IMR-90 (cell line): Measurements from ENCODE around the gene TRMT13. TPM values are rescaled to one million over a fixed set of nuclear protein-coding genes. Genes with fewer than 3 reads are reported as not detected.

Source experiments
- ATAC-seq: fragments of 200-7000 bp; cut with Tn5 transposase; 2 replicates; pipeline ENCODE4 v1.9.1; 2020; ENCODE audit warnings: low read depth, mild to moderate bottlenecking, moderate library complexity
- BruUV-seq: library from RNA; stranded (reverse); fragments of 400-500 nt; replicated peaks from 2 replicates; lab custom pipeline; 2021; lab: Mats Ljungman, UMichigan
- CTCF ChIA-PET: fragments of 300-600 bp; formaldehyde crosslinking; extraction: SDS; loops from one replicate; lab custom pipeline; 2021; ENCODE audit warnings: antibody characterized with exemption; lab: Yijun Ruan, JAX
- POLR2A ChIA-PET: fragments of 300-600 bp; sonication (Branson Sonifier 250); formaldehyde crosslinking; loops from one replicate; lab custom pipeline; 2022; ENCODE audit warnings: antibody characterized with exemption; ENCODE audit not compliant: unreplicated experiment; lab: Charles Lee
- DNase-seq: peaks from one replicate; pipeline ENCODE4 v3.0.0; 2013
- H2AFZ ChIP-seq: replicated peaks from 2 replicates; pipeline ENCODE3; 2013; ENCODE audit warnings: low read length, mild to moderate bottlenecking; ENCODE audit not compliant: poor library complexity
- H2AK5ac ChIP-seq: 2 replicates; pipeline ENCODE4 v1.6.1; 2013; ENCODE audit warnings: low read depth, low read length, inconsistent platforms
- H2AK9ac ChIP-seq: replicated peaks from 2 replicates; pipeline ENCODE3; 2013; ENCODE audit warnings: mild to moderate bottlenecking, low read depth, low read length, moderate library complexity; ENCODE audit not compliant: poor library complexity
- H2BK120ac ChIP-seq: 2 replicates; pipeline ENCODE4 v1.6.1; 2013; ENCODE audit warnings: low read depth, low read length, inconsistent platforms
- H2BK15ac ChIP-seq: 3 replicates; pipeline ENCODE4 v1.6.1; 2013; ENCODE audit warnings: low read depth, low read length, inconsistent platforms
- H2BK20ac ChIP-seq: 2 replicates; pipeline ENCODE4 v1.6.1; 2013; ENCODE audit warnings: low read depth, mild to moderate bottlenecking, inconsistent platforms, low read length, moderate library complexity
- H2BK5ac ChIP-seq: 2 replicates; pipeline ENCODE4 v1.6.1; 2013; ENCODE audit warnings: mild to moderate bottlenecking, low read depth, low read length, inconsistent platforms; ENCODE audit not compliant: poor library complexity, severe bottlenecking
- H3K14ac ChIP-seq: replicated peaks from 2 replicates; pipeline ENCODE4 v1.6.1; 2013; ENCODE audit warnings: low read depth, low read length, inconsistent platforms
- H3K18ac ChIP-seq: 2 replicates; pipeline ENCODE4 v1.6.1; 2013; ENCODE audit warnings: low read depth, low read length, control low read depth
- H3K23ac ChIP-seq: 2 replicates; pipeline ENCODE4 v1.6.1; 2013; ENCODE audit warnings: low read depth, low read length, inconsistent platforms
- H3K27ac ChIP-seq: 2 replicates; pipeline ENCODE4 v1.5.1; 2013; ENCODE audit warnings: mild to moderate bottlenecking, control low read depth, low read length; ENCODE audit not compliant: insufficient read depth
- H3K27me3 ChIP-seq: 2 replicates; pipeline ENCODE4 v1.6.1; 2013; ENCODE audit warnings: low read length; ENCODE audit not compliant: control insufficient read depth, insufficient read depth
- H3K36me3 ChIP-seq: 2 replicates; pipeline ENCODE4 v1.6.1; 2013; ENCODE audit warnings: low read length, mixed read lengths; ENCODE audit not compliant: control insufficient read depth, insufficient read depth
- H3K4ac ChIP-seq: 2 replicates; pipeline ENCODE4 v1.6.1; 2013; ENCODE audit warnings: low read depth, low read length, inconsistent platforms
- H3K4me1 ChIP-seq: 2 replicates; pipeline ENCODE4 v1.6.1; 2013; ENCODE audit warnings: low read length, mixed read lengths; ENCODE audit not compliant: control insufficient read depth, insufficient read depth
- H3K4me2 ChIP-seq: 2 replicates; pipeline ENCODE4 v1.6.1; 2013; ENCODE audit warnings: low read depth, mild to moderate bottlenecking, control low read depth, low read length, moderate library complexity
- H3K4me3 ChIP-seq: 2 replicates; pipeline ENCODE4 v1.5.1; 2013; ENCODE audit warnings: low read depth, mild to moderate bottlenecking, control low read depth, low read length, moderate library complexity; ENCODE audit not compliant: insufficient read depth
- H3K56ac ChIP-seq: 2 replicates; pipeline ENCODE4 v1.6.1; 2013; ENCODE audit warnings: low read length, inconsistent platforms; ENCODE audit not compliant: insufficient read depth; ENCODE audit errors: extremely low read depth
- H3K79me1 ChIP-seq, 2 experiments: 2 replicates each; pipeline ENCODE4 v1.6.1; 2013; ENCODE audit warnings: low read length in 2 of 2, inconsistent platforms in 1 of 2, low read depth in 1 of 2
- H3K9ac ChIP-seq: 2 replicates; pipeline ENCODE4 v1.6.1; 2013; ENCODE audit warnings: low read depth, low read length, control low read depth
- H3K9me1 ChIP-seq: 2 replicates; pipeline ENCODE4 v1.6.1; 2013; ENCODE audit warnings: low read length, inconsistent platforms; ENCODE audit not compliant: insufficient read depth
- H3K9me3 ChIP-seq: 2 replicates; pipeline ENCODE4 v1.6.1; 2013; ENCODE audit warnings: low read length; ENCODE audit not compliant: control insufficient read depth, insufficient read depth
- H4K20me1 ChIP-seq: 2 replicates; pipeline ENCODE4 v1.6.1; 2013; ENCODE audit warnings: low read length, inconsistent platforms; ENCODE audit not compliant: insufficient read depth
- H4K5ac ChIP-seq: 2 replicates; pipeline ENCODE4 v1.6.1; 2013; ENCODE audit warnings: mild to moderate bottlenecking, low read depth, low read length, control low read depth
- H4K8ac ChIP-seq, 2 experiments: 2 replicates each; pipeline ENCODE4 v1.6.1; 2013; ENCODE audit warnings: low read depth in 2 of 2, low read length in 2 of 2, control low read depth in 1 of 2, inconsistent platforms in 1 of 2
- H4K91ac ChIP-seq: 2 replicates; pipeline ENCODE4 v1.6.1; 2013; ENCODE audit warnings: low read depth, low read length, inconsistent platforms; ENCODE audit not compliant: insufficient read depth
- BHLHE40 ChIP-seq: fragments of 150-350 bp; IDR thresholded peaks from 2 replicates; pipeline ENCODE4 v1.6.1; 2016; ENCODE audit warnings: mild to moderate bottlenecking, low read depth, low read length
- CEBPB ChIP-seq: IDR thresholded peaks from 2 replicates; pipeline ENCODE4 v1.6.1; 2012; ENCODE audit warnings: low read depth, low read length, improper control_type of control experiment
- CHD1 ChIP-seq: IDR thresholded peaks from 2 replicates; pipeline ENCODE4 v1.6.1; 2012; ENCODE audit warnings: low read depth, low read length, improper control_type of control experiment
- FOS ChIP-seq: fragments of 150-350 bp; IDR thresholded peaks from 2 replicates; pipeline ENCODE4 v1.6.1; 2016; ENCODE audit warnings: low read depth, low read length
- MAFK ChIP-seq: IDR thresholded peaks from 2 replicates; pipeline ENCODE4 v1.6.1; 2012; ENCODE audit warnings: low read depth, low read length, improper control_type of control experiment
- MAZ ChIP-seq: IDR thresholded peaks from 2 replicates; pipeline ENCODE4 v1.6.1; 2012; ENCODE audit warnings: low read depth, mild to moderate bottlenecking, low read length, improper control_type of control experiment, moderate library complexity, borderline replicate concordance
- MXI1 ChIP-seq: IDR thresholded peaks from 2 replicates; pipeline ENCODE4 v1.6.1; 2012; ENCODE audit warnings: low read depth, mild to moderate bottlenecking, low read length, moderate library complexity, borderline replicate concordance
- NFE2L2 ChIP-seq: fragments of 150-350 bp; IDR thresholded peaks from 2 replicates; pipeline ENCODE4 v1.6.1; 2016; ENCODE audit warnings: low read depth, mild to moderate bottlenecking, low read length
- POLR2A ChIP-seq: IDR thresholded peaks from 2 replicates; pipeline ENCODE4 v1.6.1; 2012; ENCODE audit warnings: mild to moderate bottlenecking, low read depth, low read length
- RAD21 ChIP-seq: IDR thresholded peaks from 2 replicates; pipeline ENCODE4 v1.6.1; 2012; ENCODE audit warnings: low read length, improper control_type of control experiment
- RCOR1 ChIP-seq: IDR thresholded peaks from 2 replicates; pipeline ENCODE4 v1.6.1; 2012; ENCODE audit warnings: mild to moderate bottlenecking, low read length, improper control_type of control experiment; ENCODE audit not compliant: insufficient replicate concordance
- RFX5 ChIP-seq: IDR thresholded peaks from 2 replicates; pipeline ENCODE4 v1.8.0; 2012; ENCODE audit warnings: low read depth, mild to moderate bottlenecking, low read length, moderate library complexity
- SMC3 ChIP-seq: fragments of 150-350 bp; IDR thresholded peaks from 2 replicates; pipeline ENCODE4 v1.6.1; 2016; ENCODE audit warnings: low read depth, mild to moderate bottlenecking, antibody characterized with exemption, low read length, moderate library complexity
- WGBS, 2 experiments: methylation state at CpG; one replicate each; pipeline versions ENCODE4 v1.1.5 to v1.1.7; 2013; ENCODE audit warnings: missing lambda C conversion rate in 2 of 2; ENCODE audit not compliant: insufficient read length in 1 of 2; ENCODE audit errors: extremely low coverage in 2 of 2; 5-methylcytosine and 5-hydroxymethylcytosine counted together
- dilution Hi-C: fragments of 300-500 bp; cut with HindIII; formaldehyde crosslinking; loops from one replicate; pipeline ENCODE4 v1.14.3; 2018; ENCODE audit warnings: low sequenced_read_pairs; ENCODE audit not compliant: unreplicated experiment
- in situ Hi-C: fragments of 300-500 bp; cut with MboI; formaldehyde crosslinking; loops from 3 replicates; pipeline ENCODE4 v1.14.3; 2019; ENCODE audit warnings: low sequenced_read_pairs, inconsistent platforms, mixed read lengths
- intact Hi-C: fragments of 100-400 bp; cut with micrococcal nuclease; formaldehyde crosslinking; loops from 2 replicates; pipeline ENCODE4 v1.10.0; 2022
- polyA plus RNA-seq, 3 experiments: library from polyadenylated mRNA; depleted of rRNA; stranded (reverse); fragments of >200 nt; gene quantifications; 2 replicates each; pipeline ENCODE4 v1.2.3, GENCODE V29; 2012; ENCODE audit warnings: low replicate concordance in 1 of 3
- total RNA-seq: library from RNA; depleted of rRNA; stranded (reverse); fragments of >200 nt; gene quantifications from 2 replicates; pipeline ENCODE4 v1.2.3, GENCODE V29; 2012
- TF ChIP-seq, protein P1 (sequence below): fragments of 150-350 bp; IDR thresholded peaks from 2 replicates; pipeline ENCODE4 v1.6.1; 2016; ENCODE audit warnings: low read depth, mild to moderate bottlenecking, low read length, moderate library complexity, borderline replicate concordance
- TF ChIP-seq, protein P2 (sequence below): fragments of 150-350 bp; IDR thresholded peaks from 2 replicates; pipeline ENCODE4 v1.6.1; 2017; ENCODE audit warnings: mild to moderate bottlenecking, antibody characterized with exemption, low read length, low read depth
- TF ChIP-seq, protein P3 (sequence below): conservative IDR thresholded peaks from 2 replicates; pipeline ENCODE4 v1.5.1; 2012; ENCODE audit warnings: mild to moderate bottlenecking, low read depth, low read length, improper control_type of control experiment

Gene TRMT13
- total and polyA plus RNA-seq, 2 of the 4 experiments (the other 2 are of a cell fraction), result 5.2 to 7.7 TPM

DNA sequence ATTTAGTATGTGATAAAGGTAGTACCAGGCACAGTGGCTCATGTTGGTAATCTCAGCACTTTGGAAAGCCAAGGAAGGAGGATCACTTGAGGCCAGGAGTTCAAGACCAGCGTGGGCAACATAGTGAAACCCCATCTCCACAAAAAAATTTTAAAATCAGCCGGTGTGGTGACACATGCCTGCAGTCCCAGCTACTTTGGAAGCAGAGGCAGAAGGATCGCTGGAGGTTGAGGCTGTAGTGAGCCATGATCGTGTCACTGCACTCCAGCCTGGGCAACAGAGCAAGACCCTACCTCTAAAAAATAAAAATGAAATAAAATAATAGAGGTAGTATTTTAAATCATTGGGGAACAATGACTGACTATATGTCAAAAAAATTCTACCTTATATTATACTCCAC, 17.4 kb upstream of the TRMT13 start:
- no peak overlapping the region for H3K4ac ChIP-seq
- H3K4me3 ChIP-seq, result no peak overlapping the region
- no peak overlapping the region for H3K14ac ChIP-seq
- no peak overlapping the region for H3K27ac ChIP-seq
- H4K8ac ChIP-seq, result no peak overlapping the region
- no peak for TF ChIP-seq MAZ
- TF ChIP-seq MXI1, result no peak
- TF ChIP-seq, protein P1, sequence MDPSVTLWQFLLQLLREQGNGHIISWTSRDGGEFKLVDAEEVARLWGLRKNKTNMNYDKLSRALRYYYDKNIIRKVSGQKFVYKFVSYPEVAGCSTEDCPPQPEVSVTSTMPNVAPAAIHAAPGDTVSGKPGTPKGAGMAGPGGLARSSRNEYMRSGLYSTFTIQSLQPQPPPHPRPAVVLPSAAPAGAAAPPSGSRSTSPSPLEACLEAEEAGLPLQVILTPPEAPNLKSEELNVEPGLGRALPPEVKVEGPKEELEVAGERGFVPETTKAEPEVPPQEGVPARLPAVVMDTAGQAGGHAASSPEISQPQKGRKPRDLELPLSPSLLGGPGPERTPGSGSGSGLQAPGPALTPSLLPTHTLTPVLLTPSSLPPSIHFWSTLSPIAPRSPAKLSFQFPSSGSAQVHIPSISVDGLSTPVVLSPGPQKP, result no peak
- TF ChIP-seq POLR2A, result no peak
- TF ChIP-seq RCOR1, result no peak
- no peak for TF ChIP-seq RFX5
- TF ChIP-seq, protein P2, sequence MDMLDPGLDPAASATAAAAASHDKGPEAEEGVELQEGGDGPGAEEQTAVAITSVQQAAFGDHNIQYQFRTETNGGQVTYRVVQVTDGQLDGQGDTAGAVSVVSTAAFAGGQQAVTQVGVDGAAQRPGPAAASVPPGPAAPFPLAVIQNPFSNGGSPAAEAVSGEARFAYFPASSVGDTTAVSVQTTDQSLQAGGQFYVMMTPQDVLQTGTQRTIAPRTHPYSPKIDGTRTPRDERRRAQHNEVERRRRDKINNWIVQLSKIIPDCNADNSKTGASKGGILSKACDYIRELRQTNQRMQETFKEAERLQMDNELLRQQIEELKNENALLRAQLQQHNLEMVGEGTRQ, result no peak
- TF ChIP-seq FOS, result no peak
- TF ChIP-seq CEBPB, result no peak
- TF ChIP-seq, protein P3, sequence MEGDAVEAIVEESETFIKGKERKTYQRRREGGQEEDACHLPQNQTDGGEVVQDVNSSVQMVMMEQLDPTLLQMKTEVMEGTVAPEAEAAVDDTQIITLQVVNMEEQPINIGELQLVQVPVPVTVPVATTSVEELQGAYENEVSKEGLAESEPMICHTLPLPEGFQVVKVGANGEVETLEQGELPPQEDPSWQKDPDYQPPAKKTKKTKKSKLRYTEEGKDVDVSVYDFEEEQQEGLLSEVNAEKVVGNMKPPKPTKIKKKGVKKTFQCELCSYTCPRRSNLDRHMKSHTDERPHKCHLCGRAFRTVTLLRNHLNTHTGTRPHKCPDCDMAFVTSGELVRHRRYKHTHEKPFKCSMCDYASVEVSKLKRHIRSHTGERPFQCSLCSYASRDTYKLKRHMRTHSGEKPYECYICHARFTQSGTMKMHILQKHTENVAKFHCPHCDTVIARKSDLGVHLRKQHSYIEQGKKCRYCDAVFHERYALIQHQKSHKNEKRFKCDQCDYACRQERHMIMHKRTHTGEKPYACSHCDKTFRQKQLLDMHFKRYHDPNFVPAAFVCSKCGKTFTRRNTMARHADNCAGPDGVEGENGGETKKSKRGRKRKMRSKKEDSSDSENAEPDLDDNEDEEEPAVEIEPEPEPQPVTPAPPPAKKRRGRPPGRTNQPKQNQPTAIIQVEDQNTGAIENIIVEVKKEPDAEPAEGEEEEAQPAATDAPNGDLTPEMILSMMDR, result no peak
- no peak for TF ChIP-seq SMC3
- TF ChIP-seq BHLHE40, result no peak
- TF ChIP-seq NFE2L2, result no peak
- no peak for TF ChIP-seq RAD21
- no peak for TF ChIP-seq MAFK
- TF ChIP-seq CHD1, result no peak
- H3K4me1 ChIP-seq, result no peaks in the 10 kb centered on the region
- H2BK20ac ChIP-seq, result no peak overlapping the region
- H3K9me1 ChIP-seq, result 0 out of 2 replicates have a peak, but pooled peaks cover 3% of the 10 kb centered on the region
- no peak overlapping the region for H4K91ac ChIP-seq
- H2BK15ac ChIP-seq, result no peak overlapping the region
- CTCF ChIA-PET, result interaction anchor here (0.6 kb wide), 1 partner anchor 38 kb away, joined by 9 read pairs; no protein-coding TSS in a partner anchor
- no peaks in the 10 kb centered on the region for H3K9me3 ChIP-seq
- intact Hi-C loops (no loop called here), dilution Hi-C loops (no loop called here), in situ Hi-C loops (no loop called here)
- no peak overlapping the region for H3K9ac ChIP-seq
- WGBS, 2 experiments, result no CpG with 5 or more reads among the region's 4 CpGs
- no peak overlapping the region for H3K56ac ChIP-seq
- peaks cover 4% of the 10 kb centered on the region for H3K36me3 ChIP-seq
- H2AK9ac ChIP-seq, result no peak overlapping the region
- H3K18ac ChIP-seq, result no peak overlapping the region
- BruUV-seq, result no TSS peak
- H4K5ac ChIP-seq, result no peak overlapping the region
- DNase-seq, result no peak
- H2BK120ac ChIP-seq, result no peak overlapping the region
- no peak overlapping the region for H2AFZ ChIP-seq
- no peak for ATAC-seq
- POLR2A ChIA-PET, result no interaction called here
- H3K4me2 ChIP-seq, result no peak overlapping the region
- no peaks in the 10 kb centered on the region for H3K79me1 ChIP-seq
- no peak overlapping the region for H2BK5ac ChIP-seq
- no peak overlapping the region for H2AK5ac ChIP-seq
- H4K20me1 ChIP-seq, result no peaks in the 10 kb centered on the region
- no peak overlapping the region for H3K23ac ChIP-seq
- H3K27me3 ChIP-seq, result no peaks in the 10 kb centered on the region
